ENCODE results near the gene RTN1. TPM values are rescaled to one million over a fixed set of nuclear protein-coding genes. Genes with fewer than 3 reads are reported as not detected.

RTN1 gene
- total and polyA plus RNA-seq, 2 experiments from 2014 or later = 4.2 to 4.3 TPM

DNA sequence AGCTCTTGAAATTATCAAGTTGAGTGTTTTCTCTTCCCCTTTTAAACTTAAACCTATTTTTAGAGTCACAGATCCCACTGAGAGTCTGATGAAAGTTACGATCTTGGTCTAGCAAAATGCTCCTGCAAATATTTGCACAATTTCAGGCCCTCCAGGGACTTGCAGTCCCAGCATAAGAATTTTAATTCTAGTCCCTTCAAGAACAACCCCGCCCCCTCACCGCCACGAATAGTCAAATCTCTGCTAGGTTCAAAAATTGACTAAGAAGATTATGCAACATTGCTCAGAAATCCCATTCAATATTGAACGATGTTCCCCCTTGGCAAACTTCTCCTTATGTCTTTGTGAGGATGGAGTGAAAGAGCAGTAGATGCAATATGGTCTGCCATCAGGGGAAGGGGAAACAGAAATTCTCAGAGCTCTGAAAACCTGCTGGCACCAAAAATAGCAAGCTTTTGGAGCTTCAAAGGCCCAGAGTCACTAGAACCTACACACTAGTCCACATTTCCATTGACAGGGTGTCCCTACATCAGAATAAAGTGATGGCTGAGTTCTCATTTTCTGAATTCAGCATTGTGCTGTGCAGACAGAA, 166.4 kb downstream of the RTN1 start (continued):
- TF ChIP-seq ZNF462 (CRISPR knock-in tag; IDR thresholded peaks at IDR 0.05) (no peak), EZH2phosphoT487 (IDR thresholded peaks at IDR 0.05; ENCODE audit: unreplicated experiment) (no peak), EZH2 (IDR thresholded peaks at IDR 0.05; ENCODE audit: low read depth, unreplicated experiment) (no peak), NANOG (IDR thresholded peaks at IDR 0.05; ENCODE audit: borderline replicate concordance) (no peak)
- TF ChIP-seq, protein P1, sequence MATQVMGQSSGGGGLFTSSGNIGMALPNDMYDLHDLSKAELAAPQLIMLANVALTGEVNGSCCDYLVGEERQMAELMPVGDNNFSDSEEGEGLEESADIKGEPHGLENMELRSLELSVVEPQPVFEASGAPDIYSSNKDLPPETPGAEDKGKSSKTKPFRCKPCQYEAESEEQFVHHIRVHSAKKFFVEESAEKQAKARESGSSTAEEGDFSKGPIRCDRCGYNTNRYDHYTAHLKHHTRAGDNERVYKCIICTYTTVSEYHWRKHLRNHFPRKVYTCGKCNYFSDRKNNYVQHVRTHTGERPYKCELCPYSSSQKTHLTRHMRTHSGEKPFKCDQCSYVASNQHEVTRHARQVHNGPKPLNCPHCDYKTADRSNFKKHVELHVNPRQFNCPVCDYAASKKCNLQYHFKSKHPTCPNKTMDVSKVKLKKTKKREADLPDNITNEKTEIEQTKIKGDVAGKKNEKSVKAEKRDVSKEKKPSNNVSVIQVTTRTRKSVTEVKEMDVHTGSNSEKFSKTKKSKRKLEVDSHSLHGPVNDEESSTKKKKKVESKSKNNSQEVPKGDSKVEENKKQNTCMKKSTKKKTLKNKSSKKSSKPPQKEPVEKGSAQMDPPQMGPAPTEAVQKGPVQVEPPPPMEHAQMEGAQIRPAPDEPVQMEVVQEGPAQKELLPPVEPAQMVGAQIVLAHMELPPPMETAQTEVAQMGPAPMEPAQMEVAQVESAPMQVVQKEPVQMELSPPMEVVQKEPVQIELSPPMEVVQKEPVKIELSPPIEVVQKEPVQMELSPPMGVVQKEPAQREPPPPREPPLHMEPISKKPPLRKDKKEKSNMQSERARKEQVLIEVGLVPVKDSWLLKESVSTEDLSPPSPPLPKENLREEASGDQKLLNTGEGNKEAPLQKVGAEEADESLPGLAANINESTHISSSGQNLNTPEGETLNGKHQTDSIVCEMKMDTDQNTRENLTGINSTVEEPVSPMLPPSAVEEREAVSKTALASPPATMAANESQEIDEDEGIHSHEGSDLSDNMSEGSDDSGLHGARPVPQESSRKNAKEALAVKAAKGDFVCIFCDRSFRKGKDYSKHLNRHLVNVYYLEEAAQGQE (IDR thresholded peaks at IDR 0.05; ENCODE audit: unreplicated experiment) = no peak

DNA sequence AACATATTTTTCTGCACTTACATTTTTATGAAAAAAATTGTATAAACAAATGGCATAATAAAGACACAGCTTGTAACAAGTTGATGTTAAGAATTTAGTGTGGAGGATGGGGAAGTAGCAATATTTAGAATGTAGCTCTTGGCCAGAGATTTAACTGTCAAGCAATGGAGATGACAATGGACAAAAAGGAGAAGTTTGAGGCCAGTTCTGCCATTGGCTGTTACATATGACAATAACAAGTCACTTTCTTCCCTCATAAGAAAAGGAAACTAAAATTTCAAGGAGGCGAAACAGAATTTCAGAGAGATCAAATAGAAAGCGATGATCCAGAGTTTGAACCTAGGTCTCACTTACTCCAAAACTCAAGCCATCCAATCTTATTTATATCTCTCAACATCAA, 171.1 kb downstream of the RTN1 start:
- Histone ChIP-seq H3K4me3 (no peak overlapping the region), H3K4me1 (ENCODE audit: insufficient read depth) (no peaks in the 10 kb centered on the region), H3F3A (replicated peaks; ENCODE audit: low read depth) (no peaks in the 10 kb centered on the region), H3K27ac (ENCODE audit: low read depth) (no peak overlapping the region), H2AFZ (no peak overlapping the region), H4K20me1 (replicated peaks; ENCODE audit: insufficient read depth) (no peaks in the 10 kb centered on the region), H3K9me2 (ENCODE audit: insufficient read depth) (no peaks in the 10 kb centered on the region), H3K4me2 (no peak overlapping the region), H3K27me3 (ENCODE audit: insufficient read depth) (no peaks in the 10 kb centered on the region), H3K79me2 (replicated peaks; ENCODE audit: insufficient read depth) (no peaks in the 10 kb centered on the region), H3K36me3 (ENCODE audit: insufficient read depth) (no peaks in the 10 kb centered on the region)
- Mint-ChIP-seq H3K27me3 (ENCODE audit: insufficient read depth, low read depth, poor library complexity) (no peaks in the 10 kb centered on the region), H3K36me3 (ENCODE audit: low read depth) (peaks cover 5% of the 10 kb centered on the region; the same call in 2 of the 3 replicates), H3K4me1 (no peaks in the 10 kb centered on the region), H3K27ac (no peak overlapping the region), H3K9me3 (peaks cover 16% of the 10 kb centered on the region; the same call in 2 of the 3 replicates), H3K4me3 (no peak overlapping the region)
- ATAC-seq (no peak), DNase-seq (ENCODE audit: low spot score) (no peak)
- TF ChIP-seq, protein P1 (IDR thresholded peaks at IDR 0.05; ENCODE audit: unreplicated experiment) = no peak
- no peak for TF ChIP-seq CREB1 (CRISPR knock-in tag; IDR thresholded peaks at IDR 0.05; ENCODE audit: low read depth)
